Ishikawa (cell line): ENCODE results near the gene ATXN10.

Experiments
- CEBPB ChIP-seq: IDR thresholded peaks from 2 replicates; pipeline ENCODE4 v1.6.1; 2012
- CREB1 ChIP-seq: IDR thresholded peaks from 2 replicates; pipeline ENCODE4 v1.6.1; 2012; ENCODE audit warnings: low read depth
- EGR1 ChIP-seq: IDR thresholded peaks from 2 replicates; pipeline ENCODE4 v1.6.1; 2012
- EP300 ChIP-seq: IDR thresholded peaks from 2 replicates; pipeline ENCODE4 v1.6.1; 2012; ENCODE audit warnings: borderline replicate concordance
- FOXM1 ChIP-seq: IDR thresholded peaks from 2 replicates; pipeline ENCODE4 v1.6.1; 2012; ENCODE audit warnings: low read depth, borderline replicate concordance
- MAX ChIP-seq: IDR thresholded peaks from 2 replicates; pipeline ENCODE4 v1.6.1; 2012
- NFIC ChIP-seq: IDR thresholded peaks from 2 replicates; pipeline ENCODE4 v1.6.1; 2012
- RAD21 ChIP-seq: IDR thresholded peaks from 2 replicates; pipeline ENCODE4 v1.6.1; 2012; ENCODE audit warnings: low read depth
- REST ChIP-seq: IDR thresholded peaks from 2 replicates; pipeline ENCODE4 v1.6.1; 2012; ENCODE audit warnings: low read depth, mild to moderate bottlenecking
- TAF1 ChIP-seq: IDR thresholded peaks from 2 replicates; pipeline ENCODE4 v1.6.1; 2012; ENCODE audit warnings: low read depth, mild to moderate bottlenecking
- TCF12 ChIP-seq: IDR thresholded peaks from 2 replicates; pipeline ENCODE4 v1.6.1; 2012; ENCODE audit warnings: low read depth
- TEAD4 ChIP-seq: IDR thresholded peaks from 2 replicates; pipeline ENCODE4 v1.6.1; 2012
- USF1 ChIP-seq: IDR thresholded peaks from 2 replicates; pipeline ENCODE4 v1.6.1; 2012
- YY1 ChIP-seq: IDR thresholded peaks from 2 replicates; pipeline ENCODE4 v1.6.1; 2012; ENCODE audit warnings: low read depth
- ZBTB7A ChIP-seq: IDR thresholded peaks from 2 replicates; pipeline ENCODE4 v1.6.1; 2012; ENCODE audit warnings: low read depth

ATXN10 gene

GRCh38 chr22:45762545-45763235 lies 91.1 kb downstream of the ATXN10 start:
- no peak for TF ChIP-seq TAF1
- no peak for TF ChIP-seq EP300
- no peak for TF ChIP-seq REST
- no peak for TF ChIP-seq NFIC
- no peak for TF ChIP-seq YY1
- no peak for TF ChIP-seq CREB1
- no peak for TF ChIP-seq RAD21
- TF ChIP-seq FOXM1: no peak
- no peak for TF ChIP-seq CEBPB
- no peak for TF ChIP-seq MAX
- no peak for TF ChIP-seq ZBTB7A

GRCh38 chr22:45763236-45763624 lies 91.6 kb downstream of the ATXN10 start:
- no peak for TF ChIP-seq RAD21
- no peak for TF ChIP-seq TEAD4
- TF ChIP-seq EP300: no peak
- TF ChIP-seq YY1: no peak
- no peak for TF ChIP-seq FOXM1
- TF ChIP-seq CREB1: no peak
- no peak for TF ChIP-seq CEBPB
- no peak for TF ChIP-seq USF1

- TF ChIP-seq NFIC (no peak), TAF1 (no peak), CREB1 (no peak), ZBTB7A (no peak), YY1 (no peak), MAX (no peak), EP300 (no peak), TEAD4 (no peak), EGR1 (no peak), TCF12 (no peak), FOXM1 (no peak), RAD21 (no peak), USF1 (no peak), REST (no peak), CEBPB (no peak)
Measured at GRCh38 chr22:45768490-45768889, 96.9 kb downstream of the ATXN10 start.

- TF ChIP-seq NFIC: no peak
- no peak for TF ChIP-seq EGR1
- TF ChIP-seq CEBPB: no peak
- no peak for TF ChIP-seq TAF1
- TF ChIP-seq RAD21: no peak
- TF ChIP-seq FOXM1: no peak
- no peak for TF ChIP-seq CREB1
- no peak for TF ChIP-seq EP300
- TF ChIP-seq USF1: no peak
- no peak for TF ChIP-seq YY1
- TF ChIP-seq TCF12: no peak
- TF ChIP-seq ZBTB7A: no peak
- no peak for TF ChIP-seq MAX
- TF ChIP-seq REST: no peak
- TF ChIP-seq TEAD4: no peak
Measured at GRCh38 chr22:45769569-45770210, 98.1 kb downstream of the ATXN10 start.
